ENCODE results near the gene SIX3. TPM values are rescaled to one million over a fixed set of nuclear protein-coding genes. Genes with fewer than 3 reads are reported as not detected.
A peak's percentile ranks its signal among the peaks of the same experiment; 100 is the strongest.

The SIX3 gene
- total RNA-seq, 1 experiment from 2014 or later: 0.17 TPM

GRCh38 chr2:44980751-44981713 is 39.5 kb downstream of the SIX3 start:
- no peak for DNase-seq (ENCODE audit: extremely low read depth, low read depth)

GRCh38 chr2:44981714-44982108 is 40.2 kb downstream of the SIX3 start:
- peak; percentile 73 for DNase-seq (ENCODE audit: extremely low read depth, low read depth)

- no peak for DNase-seq (ENCODE audit: extremely low read depth, low read depth)
These were observed 42.5 kb downstream of the SIX3 start for GRCh38 chr2:44983836-44984604.

- DNase-seq (ENCODE audit: extremely low read depth, low read depth): no peak
These were observed 47.7 kb downstream of the SIX3 start for GRCh38 chr2:44989176-44989575.

GRCh38 chr2:44994377-44994776 is 52.9 kb downstream of the SIX3 start:
- DNase-seq (ENCODE audit: extremely low read depth, low read depth): no peak

Small RNA genes within 50 kb of the gene (small RNA-seq; reads per million reads assigned to genes)
- 0 reads per million in 2 experiments for gene RF02246
- 0 reads per million in 2 experiments for gene RF02247
- 0 reads per million in 2 experiments for gene RF02248
- 0 reads per million in 2 experiments for gene RF02250
- gene RF02251: 0 reads per million in 2 experiments
- gene RF02252: 0 reads per million in 2 experiments

Other genes with a start within 250 kb of the SIX3 start
- 0.15 TPM in 1 of 2 replicates, not detected in the other for gene SIX2, start 67.8 kb downstream of the SIX3 start, total RNA-seq (2014; rRNA removed; shearing (Covaris generic))